GM19468 (cell line): Measurements from ENCODE around the gene GRIFIN.

ENCODE experiments used
- ATAC-seq: cut with Tn5 transposase; IDR thresholded peaks from one replicate; pipeline ENCODE4 v1.9.1; 2021; ENCODE audit warnings: mild to moderate bottlenecking, moderate library complexity, moderate number of reproducible peaks; ENCODE audit not compliant: unreplicated experiment; ENCODE audit errors: extremely low read depth

The GRIFIN gene

DNA sequence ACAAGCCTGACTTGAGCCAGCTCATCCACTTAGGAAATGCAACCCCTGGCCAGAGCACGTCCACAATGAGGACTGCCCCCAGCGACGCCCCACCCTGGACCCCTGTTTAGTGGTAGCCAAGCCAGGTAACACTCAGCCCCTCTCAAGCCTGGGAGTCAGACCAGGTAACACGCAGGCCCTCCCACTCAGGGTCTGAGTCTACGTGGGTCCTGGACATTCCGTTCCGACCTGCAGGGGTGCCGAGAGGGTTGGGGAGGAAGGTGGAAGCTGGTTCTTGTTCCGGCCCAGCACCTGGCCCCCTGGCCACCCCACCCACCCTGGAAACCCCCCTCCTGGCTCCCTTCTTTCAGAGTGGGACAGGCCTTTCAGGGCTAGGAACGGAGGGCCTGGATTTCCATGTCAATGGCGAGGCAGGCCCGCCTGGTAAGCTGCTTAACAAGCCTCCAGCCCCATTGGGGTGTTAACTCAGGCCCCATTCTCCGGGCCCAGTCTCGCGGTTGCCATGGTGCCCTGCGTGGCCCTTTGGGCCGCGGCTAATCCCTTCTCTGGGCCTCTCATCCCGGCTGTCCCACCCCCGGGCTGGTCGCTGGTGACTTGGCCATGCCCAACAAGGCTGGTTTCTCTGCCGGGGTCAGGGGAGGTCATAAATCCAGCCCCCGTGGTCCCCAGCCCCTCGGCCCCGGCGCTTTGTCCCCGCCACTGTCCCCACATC lies 23.7 kb upstream of the GRIFIN start:
- no peak for ATAC-seq

DNA sequence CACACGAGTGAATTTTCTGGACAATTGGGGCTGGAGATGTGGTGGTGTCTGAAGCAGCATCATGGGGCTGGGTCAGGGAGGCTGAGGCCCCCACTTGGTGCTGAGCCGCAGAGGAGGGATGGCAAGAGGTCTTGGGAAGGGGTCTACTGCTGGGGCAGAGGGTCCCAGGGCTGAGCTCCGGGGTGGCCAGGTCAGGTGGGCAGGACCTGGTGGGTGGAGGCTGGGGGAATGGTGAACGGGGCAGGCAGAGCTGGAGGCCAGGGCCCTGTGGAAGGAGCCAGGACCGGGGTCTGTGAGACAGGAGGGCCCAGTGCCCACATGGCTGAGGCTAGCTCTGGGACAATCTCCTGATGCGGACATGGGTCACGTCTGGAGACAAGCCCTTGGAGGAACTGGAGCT lies 23.0 kb upstream of the GRIFIN start:
- ATAC-seq: no peak

DNA sequence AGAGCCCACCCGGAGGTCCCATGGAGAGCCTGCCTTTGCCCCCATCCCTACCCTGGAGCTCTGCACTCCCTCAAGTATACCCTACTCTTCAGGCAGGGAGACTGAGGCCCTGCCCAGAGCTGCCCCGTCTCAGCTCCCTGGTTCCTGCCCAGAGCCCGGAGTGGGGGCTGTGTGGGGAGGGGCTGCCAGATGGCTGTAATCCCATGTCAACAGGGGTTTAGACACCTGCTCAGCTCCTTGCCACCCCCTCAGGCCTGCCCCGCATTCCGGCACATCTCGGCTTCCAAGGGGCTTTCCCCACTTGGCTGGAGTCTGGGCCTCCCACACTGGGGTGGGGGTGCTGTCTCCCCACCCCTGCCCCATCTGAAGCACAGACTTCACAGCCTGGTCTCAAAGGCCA lies 22.5 kb upstream of the GRIFIN start:
- ATAC-seq: no peak

DNA sequence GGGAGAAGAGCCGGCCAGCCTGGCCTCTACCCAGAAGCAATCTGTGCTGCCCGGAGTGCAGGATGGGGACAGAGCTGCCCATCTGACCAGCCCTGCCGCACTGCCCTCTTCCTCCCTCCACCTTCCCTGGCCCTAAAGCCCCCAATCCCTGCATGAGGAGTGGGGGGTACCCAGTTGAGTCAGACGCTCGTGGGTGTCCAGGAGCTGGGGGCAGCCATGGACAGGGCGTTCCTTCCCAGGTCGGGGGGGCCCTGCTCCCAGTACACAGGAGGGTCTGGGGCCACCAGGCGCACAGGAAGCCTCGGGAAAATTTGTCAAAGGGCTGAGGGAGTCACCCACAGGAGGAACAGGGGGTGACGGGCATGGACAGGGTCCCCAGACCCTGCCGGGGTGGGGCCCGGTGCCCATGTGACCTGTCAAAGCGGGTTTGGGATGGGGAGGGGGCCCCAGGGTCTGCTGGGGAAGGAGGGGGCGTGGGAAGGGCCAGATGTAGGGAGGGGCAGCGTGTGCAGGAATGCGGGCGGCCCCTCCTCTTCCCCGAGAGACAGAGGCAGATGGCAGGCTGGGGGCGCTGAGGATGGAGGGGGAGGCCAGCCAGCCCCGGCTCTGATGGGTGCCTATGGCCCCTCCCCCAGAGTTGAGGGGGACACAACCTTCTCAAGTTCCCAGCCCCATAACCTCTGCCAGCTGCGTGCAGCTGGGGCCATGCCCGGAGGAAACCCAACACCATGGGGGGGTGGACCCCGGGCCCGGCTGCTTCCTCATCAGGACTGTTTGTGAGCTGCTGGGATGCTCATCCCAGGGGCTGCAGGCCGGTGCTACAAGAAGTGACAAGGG lies 21.5 kb upstream of the GRIFIN start:
- ATAC-seq: no peak

DNA sequence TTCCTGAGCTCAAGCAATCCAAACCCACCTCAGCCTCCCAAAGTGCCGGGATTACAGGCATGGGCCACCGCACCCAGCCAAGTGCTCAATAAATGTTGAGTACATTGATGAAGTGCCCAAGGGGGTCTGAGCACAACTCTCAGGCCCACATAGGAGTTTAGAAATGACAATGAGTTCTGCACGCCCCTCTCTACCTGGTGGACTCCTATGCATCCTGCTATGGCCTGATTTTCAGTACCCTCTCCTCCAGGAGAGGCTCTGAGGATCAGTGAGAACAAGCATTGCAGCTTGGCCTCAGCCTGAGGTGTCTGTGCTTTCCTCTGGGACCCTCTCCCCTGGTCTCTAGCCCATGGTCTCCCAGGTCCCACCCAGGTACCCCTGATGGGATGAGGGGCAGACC lies 20.9 kb upstream of the GRIFIN start:
- no peak for ATAC-seq

DNA sequence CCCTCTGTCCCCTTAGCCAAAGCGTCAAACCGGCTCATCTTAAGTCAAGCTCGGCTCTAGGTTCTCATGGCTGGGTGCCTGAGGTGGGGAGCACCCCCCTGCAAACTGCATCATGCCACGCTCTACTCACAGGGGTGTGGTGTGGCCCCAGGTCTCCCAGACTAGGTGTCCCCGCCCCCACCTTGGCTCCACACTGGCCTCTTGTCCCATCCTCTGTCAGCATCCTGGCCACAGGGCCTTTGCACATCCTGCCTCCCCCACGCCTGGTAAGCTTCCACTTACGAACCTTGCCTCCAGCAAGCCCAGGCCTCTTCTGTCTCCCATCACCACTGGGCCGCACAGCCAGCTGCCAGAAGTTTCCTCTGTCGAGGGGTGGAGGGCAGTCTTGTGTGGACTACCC lies 20.2 kb upstream of the GRIFIN start:
- no peak for ATAC-seq

DNA sequence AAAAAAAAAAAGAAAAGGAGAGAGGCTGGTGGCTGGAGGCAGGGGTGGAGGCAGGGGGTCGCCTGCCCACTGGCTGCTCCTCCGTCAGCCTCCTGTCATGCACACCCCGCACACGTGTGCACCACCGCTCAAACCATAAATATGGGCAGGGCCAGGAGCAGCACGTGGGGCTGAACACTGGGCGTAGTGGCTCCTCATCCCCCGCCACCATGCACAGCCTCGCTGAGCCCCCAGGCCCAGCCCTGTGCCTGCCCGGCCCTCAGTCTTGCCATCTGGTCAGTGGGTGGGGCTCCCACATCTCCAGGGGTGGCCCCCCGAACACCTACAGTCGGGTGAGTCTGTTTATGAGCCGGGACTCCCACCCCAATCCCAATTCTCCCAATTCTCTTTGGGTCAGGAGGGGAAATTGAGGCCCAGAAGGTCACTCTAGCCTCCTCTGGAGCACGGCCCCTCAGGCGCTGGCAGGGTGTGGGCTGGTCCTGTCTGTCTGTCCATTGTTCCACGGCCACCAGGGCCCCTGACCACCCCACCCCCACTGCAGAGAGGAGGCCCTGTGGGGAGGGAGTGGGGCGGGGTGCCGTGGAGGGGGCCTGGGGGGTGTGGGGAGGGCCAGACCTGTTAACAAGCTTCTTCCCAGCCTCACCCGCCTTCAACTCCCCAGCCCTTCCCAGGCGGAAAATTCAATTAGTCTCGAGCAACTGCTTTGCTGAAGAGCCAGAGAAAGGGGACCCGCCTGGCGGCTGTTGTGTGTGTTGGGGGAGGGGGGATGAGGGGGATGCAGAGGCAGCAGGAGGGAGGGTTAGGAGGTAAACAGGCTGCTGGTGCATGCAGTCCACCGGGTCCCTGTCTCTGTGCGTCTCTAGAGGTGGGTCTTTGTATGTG lies 19.5 kb upstream of the GRIFIN start:
- no peak for ATAC-seq

DNA sequence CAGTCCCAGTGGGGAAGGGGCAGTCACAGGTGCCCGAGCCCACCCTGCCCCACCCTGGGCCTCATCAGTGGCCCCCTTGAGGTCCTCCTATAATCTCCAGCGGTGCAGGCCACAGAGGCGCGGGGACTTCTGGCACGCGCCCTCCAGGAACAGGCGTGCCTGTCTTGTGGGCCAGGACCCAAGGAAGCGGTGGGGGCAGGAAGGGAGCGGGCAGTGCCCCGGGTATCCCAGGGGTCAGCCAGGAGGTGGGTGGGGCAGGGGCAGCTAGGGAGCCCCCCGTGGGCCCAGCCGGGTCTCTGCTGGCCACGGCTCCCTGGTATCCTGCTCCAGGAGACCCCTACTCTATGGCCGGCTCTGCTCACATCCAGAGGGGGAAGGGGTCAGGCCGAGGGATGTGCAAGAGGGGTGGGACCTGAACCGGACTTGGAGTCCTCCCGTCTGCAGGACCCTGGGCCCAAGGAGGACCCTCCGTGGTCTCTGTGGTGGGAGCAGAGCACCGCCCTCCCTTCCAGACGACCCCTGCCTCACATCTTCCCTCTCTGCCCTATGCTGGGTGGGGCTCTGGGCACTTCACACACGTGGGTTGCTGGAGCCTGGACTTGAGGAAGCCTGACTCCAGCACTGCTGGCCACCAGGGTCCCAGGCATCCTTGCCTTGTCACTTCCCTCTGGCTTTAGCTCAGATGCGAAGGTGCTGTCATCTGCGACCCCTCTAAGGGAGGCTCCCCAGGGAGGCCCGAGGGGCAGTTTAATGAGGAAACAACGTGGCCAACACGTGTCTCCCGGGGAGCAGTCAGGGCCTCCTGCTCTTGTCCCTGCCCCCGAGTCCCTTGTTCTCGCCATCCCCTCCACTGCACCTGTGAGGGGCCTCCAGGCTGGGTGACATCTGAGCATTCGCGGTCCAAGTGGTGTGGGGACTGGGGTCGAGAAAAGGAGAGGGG lies 18.3 kb upstream of the GRIFIN start:
- no peak for ATAC-seq

DNA sequence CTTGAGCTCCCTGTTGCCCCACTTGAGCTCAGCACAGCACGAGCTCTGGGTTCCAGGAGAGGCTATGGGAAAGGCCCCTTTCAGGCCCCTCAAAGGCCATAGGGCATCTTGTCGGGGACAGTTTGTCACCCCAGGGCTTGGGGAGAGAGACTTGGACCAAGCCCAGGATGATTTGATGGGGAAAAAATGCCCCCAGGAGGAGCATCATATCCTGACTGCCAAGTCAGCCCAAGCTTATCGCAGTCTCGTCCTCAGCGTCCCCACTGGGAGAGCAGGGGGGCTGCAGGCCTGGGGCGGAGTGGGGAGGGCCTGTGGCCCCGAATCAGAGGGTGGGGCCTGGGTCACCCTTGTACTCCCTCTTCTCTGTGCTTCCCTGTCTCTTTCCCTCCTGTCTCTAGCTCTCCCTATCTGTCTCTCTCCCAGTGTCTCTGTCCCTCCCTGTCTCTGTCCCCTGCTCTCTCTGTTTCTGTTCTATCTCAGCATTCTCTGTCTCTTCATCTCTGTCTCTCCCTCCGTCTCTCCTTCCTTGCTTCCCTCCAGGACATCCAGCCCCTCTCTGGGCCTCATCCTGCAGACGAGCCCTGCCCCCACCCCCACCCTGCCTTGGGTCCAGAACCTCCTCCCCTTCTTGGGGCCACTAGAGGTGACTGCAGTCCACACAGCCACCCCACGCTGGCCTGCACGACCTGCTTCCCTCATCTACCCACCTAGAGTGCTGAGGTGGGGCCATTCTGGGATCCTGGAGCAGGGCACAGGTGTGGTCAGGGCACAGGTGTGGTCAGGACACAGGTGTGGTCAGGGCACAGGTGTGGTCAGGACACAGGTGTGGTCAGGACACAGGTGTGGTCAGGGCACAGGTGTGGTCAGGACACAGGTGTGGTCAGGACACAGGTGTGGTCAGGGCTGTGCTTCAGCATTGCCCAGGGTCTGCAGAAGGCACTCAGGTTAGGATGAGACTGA lies 17.3 kb upstream of the GRIFIN start:
- ATAC-seq: no peak

DNA sequence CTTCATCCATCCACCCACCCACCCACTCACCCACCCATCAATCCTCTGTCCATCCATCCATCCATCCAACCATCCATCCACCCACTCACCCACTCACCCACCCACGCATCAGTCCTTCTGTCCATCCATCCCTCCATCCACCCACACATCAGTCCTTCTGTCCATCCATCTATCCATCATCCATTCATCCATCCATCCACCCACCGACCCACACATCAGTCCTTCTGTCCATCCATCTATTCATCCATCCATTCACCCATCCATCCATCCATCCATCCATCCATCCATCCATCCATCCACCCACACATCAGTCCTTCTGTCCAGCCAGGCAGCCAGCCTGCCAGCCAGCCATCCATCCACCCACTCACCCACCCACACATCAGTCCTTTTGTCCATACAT lies 15.8 kb upstream of the GRIFIN start:
- no peak for ATAC-seq

DNA sequence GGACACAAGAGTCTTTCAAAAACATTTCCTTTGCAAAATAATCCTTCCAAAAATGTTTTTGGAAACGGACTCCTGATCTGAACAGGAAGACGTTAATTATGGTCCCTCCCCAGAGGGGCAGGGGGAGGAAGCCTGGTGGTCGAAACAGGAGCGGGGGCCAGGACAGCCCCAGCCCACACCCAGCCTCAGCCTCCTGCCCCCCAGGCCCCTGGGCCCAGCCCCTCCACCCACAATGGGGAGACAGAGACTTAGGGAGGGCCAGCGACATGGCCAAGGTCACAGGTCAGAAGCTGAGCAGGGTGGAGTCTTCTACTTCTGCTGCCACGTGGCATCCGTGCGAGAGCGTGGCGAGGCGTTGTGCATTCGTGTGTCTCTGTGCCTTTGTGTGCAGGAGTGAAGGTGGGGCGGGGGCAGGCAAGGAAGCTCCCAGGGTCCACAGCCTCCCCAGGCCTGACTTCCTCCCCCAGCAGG lies 14.0 kb upstream of the GRIFIN start:
- ATAC-seq: no peak

DNA sequence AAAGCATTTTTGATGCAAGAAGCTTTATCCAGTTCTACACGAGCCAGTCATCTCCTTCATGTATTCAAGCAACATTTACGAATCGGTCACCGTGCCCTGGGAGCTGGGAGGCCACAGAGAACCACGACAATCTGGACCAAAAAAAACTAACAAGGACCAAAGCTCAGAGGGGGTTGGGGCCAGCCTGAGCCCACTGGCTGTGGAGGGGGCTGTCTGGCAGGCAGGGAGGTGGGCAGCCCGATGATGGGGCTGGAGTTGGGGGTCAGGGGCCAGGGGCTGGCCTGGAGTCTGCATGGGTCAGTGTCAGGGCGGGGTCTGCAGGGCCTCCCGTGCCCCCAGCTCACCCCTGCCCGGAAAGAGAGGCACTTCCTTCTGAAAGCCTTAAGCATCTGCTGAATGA lies 12.5 kb upstream of the GRIFIN start:
- no peak for ATAC-seq

DNA sequence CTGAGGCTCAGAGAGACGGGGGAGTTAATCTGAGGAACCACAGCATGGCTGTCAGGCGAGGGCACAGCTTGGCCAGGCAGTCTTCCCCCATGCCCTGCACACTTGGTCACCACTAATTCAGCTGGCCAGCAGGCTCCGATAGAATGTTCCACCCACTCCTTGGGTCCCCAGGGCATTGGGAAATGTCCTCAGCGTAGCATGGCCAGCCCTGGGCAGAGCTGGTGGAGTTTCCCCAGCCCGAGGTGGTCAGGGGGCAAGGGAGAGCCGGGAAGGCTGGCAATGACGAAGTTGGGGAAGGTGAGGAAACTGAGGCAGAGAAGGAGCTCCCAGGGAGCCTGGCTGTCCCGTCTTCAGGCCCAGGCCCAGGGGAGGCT lies 12.1 kb upstream of the GRIFIN start:
- ATAC-seq: no peak

DNA sequence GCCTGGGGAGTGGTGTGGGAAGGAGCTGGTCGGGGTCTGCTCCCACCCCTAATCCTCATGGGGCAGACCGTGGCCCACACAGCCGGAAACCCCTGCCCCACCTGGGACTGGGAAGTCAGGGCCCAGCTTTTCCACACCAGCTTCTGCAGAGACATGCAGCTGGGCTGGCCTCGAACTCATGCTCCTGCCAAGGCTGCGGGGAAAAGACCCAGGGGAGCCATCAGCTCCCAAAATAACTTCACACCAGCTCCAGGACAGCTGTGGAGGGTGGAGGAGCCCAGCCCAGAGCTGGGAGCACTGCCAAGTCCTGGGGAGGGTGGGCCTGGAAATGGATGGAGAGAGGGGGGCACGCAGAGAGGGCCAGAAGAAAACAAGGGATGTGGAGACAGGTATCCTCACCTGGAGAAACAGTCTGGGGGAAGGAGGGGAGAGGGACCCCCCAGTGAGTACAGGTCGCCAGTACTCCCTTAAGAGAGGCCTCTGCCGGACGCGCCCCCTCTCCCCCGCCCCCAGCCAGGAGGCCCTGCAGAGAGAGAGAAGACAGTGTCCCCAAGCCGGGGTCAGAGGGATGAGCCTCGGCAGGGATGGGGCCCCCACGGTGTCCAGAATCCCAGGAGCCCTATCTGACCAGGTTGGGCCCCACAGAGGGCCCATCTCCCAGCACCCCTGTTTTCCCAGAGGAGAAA lies 11.5 kb upstream of the GRIFIN start:
- no peak for ATAC-seq

DNA sequence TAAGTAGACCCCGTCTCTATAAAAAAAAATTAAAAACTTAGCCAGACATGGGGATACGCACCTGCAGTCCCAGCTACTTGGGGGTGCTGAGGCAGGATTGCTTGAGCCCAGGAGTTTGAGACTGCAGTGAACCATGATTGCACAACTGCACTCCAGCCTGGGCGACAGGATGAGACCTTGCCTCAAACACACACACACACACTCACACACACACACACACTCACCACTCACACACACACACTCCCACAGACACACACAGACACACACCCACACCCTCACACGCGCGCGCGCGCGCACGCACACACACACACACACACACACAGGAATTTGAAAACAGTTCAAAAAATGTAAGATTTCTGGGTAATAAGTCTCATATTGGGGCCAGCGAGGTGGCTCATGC lies 8.7 kb upstream of the GRIFIN start:
- ATAC-seq: no peak

DNA sequence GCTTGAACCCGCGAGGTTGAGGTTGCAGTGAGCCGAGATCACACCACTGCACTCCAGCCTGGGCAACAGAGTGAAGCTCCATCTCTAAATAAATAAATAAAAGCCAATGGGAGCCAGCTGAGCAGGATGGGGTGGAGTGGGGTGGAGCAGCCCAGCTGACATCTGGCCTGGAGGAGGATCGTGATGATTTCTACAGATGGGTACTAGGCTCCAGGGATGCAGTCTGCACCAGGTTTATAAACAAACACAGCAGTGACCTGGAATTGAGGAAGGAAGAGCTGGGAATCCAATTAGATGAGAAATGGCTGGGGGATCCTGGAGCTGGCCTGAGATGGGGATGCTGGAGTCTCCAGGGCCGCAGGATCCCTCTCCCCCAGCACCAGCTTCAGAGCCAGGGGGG lies 7.3 kb upstream of the GRIFIN start:
- no peak for ATAC-seq

DNA sequence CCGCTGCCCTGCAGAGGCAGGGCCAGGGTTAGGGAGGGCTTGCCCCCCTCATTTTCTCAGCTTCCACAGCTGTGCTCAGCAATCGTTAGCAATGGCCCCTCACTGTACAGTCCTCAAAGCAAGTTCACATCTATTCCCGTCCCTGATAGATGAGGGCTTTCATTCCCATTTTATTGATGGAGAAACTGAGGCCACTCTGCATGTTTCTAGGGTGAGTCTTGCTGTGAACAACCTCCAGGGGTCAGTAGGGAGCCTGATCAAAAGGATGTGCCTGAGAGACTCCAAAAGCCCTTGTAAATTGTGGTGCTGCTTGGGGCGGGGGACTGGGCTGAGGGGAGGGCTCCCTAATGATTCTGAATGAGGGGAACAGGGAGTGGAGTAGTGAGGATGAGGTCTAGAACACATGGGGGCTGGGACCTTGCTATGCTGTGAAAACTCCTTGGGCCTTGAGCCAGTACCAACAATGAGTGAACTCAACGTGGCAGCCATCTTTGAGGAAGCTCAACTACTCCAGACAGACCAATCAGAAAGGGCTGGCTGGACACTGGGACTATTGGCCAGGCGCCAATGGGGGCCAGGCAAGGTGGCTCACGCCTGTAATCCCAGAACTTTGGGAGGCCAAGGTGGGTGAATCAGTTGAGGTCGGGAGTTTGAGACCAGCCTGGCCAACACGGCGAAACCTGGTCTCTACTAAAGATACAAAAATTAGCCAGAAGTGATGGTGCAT lies 6.7 kb upstream of the GRIFIN start:
- ATAC-seq: no peak
